ENCODE measurements around the gene CHI3L1. TPM values are rescaled to one million over a fixed set of nuclear protein-coding genes. Genes with fewer than 3 reads are reported as not detected.

The CHI3L1 gene
- total RNA-seq, 1 donor from 2014 or later: not detected

DNA sequence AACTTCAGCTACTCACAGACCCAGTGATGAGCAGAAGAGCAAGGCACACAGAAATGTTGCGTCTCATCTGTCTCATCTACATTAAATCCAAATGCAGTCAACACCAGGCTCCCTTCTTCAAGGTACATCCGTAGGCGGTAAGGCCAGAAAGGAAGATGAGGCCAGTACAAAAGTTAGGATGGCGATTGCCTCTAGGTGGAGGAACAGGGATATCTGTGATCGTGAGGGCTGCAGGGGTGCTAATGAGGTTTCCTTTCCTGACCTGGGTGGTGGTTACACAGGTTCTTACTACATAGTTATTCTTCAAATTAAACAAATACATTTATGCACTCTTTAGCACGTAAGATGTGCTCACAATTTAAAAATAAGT, 9.5 kb downstream of the CHI3L1 start:
- no peak for TF ChIP-seq CTCF (conservative IDR thresholded peaks at IDR 0.05)
- Mint-ChIP-seq H3K36me3 (no peaks in the 10 kb centered on the region), H3K4me3 (no peak overlapping the region), H3K9me3 (no peaks in the 10 kb centered on the region), H3K4me1 (ENCODE audit: unreplicated experiment) (peaks cover 28% of the 10 kb centered on the region), H3K27me3 (peaks cover 15% of the 10 kb centered on the region), H3K27ac (no peak overlapping the region)
- no peak for DNase-seq (ENCODE audit: extremely low spot score, unreplicated experiment)

DNA sequence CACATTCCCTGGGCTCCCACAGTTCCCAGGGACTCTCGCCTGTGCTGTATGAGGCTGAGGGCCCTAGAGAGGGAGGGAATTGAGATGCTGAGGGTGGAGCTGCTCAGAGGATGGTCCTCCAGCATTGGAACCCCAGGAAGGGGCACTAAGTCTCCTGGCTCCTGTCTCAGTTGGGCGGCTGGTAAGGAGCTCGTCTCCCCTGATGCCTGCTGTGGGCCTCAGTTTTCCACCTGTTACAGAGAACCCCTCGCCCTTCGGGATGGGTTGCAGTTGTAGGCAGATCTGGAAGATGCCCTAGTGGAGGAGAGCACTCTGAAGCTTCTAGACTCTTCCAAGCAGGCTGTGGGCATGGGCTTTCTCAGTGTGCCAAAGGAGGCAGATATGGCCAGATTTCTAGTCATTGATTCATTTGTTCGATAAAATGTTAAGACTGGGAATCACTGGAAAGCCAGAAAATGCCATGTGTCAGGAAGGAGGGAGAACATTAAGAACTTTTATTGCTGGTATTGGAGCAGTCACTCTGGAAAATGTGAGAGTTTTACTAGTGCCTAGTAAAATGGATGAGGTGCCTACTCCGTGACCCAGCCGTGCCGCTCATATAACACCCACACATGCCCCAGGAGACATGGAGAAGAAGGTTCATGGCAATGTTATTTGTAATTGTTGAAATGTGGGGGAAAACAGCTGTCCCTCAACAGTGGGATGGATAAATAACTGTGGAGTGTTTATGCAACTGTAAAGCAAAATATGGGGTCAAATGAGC, 10.1 kb downstream of the CHI3L1 start:
- Mint-ChIP-seq H3K27me3 (peaks cover 15% of the 10 kb centered on the region), H3K4me1 (ENCODE audit: unreplicated experiment) (peaks cover 27% of the 10 kb centered on the region), H3K27ac (no peak overlapping the region), H3K36me3 (no peaks in the 10 kb centered on the region), H3K4me3 (no peak overlapping the region), H3K9me3 (no peaks in the 10 kb centered on the region)
- TF ChIP-seq CTCF (conservative IDR thresholded peaks at IDR 0.05): no peak
- DNase-seq (ENCODE audit: extremely low spot score, unreplicated experiment): no peak

- H3K9me3 Mint-ChIP-seq: no peaks in the 10 kb centered on the region
- no peak overlapping the region for H3K27ac Mint-ChIP-seq
- H3K27me3 Mint-ChIP-seq: peaks cover 15% of the 10 kb centered on the region
Observed at GRCh38 chr1:203175827-203176241, 10.7 kb downstream of the CHI3L1 start.

DNA sequence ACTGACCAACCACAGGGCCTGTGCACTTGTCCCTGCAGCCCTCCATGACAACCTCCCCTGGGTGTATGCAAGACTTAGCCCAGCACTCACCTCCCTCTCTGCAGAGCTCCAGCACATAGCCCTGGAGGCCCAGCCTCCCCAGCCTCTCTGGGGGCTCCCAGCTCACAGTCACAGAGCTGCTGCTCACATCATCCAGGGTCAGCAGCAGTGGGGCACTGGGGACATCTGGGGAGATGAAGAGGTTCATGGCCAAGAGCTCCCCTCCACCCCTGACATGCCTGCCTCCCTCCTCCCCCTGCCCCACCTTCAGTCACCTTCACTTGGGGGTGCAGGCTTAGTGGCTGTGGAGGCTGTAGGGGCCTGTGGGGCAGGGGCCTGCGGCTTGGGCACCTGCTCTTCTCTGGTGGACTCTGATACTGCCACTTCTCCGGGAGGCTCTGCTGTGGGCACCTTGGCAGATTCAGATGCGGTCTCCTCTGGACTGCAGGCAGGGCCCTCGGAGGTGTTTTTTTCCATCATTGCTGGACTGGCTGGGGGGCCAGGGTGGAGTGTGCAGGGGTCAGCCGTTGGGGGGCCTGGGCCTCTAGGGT, 11.2 kb downstream of the CHI3L1 start, which contains the start of gene MYBPH:
TSS of gene MYBPH (minus strand) at position 590 of the 590 bp plus-strand sequence. CDS start at position 519, 71 bp downstream.
- peaks cover 27% of the 10 kb centered on the region for H3K4me1 Mint-ChIP-seq (ENCODE audit: unreplicated experiment)
- no peak within 1 kb of the TSS for H3K27ac Mint-ChIP-seq

More at GRCh38 chr1:203175827-203176241, 10.7 kb downstream of the CHI3L1 start:
- no peak for DNase-seq (ENCODE audit: extremely low spot score, unreplicated experiment)
- peaks cover 27% of the 10 kb centered on the region for H3K4me1 Mint-ChIP-seq (ENCODE audit: unreplicated experiment)
- no peak for TF ChIP-seq CTCF (conservative IDR thresholded peaks at IDR 0.05)
- no peaks in the 10 kb centered on the region for H3K36me3 Mint-ChIP-seq
- H3K4me3 Mint-ChIP-seq: no peak overlapping the region

GRCh38 chr1:203174324-203174985, 12.0 kb downstream of the CHI3L1 start:
- Mint-ChIP-seq H3K4me3 (no peak overlapping the region), H3K27me3 (peaks cover 16% of the 10 kb centered on the region), H3K4me1 (ENCODE audit: unreplicated experiment) (peaks cover 27% of the 10 kb centered on the region), H3K36me3 (no peaks in the 10 kb centered on the region), H3K27ac (no peak overlapping the region), H3K9me3 (no peaks in the 10 kb centered on the region)
- DNase-seq (ENCODE audit: extremely low spot score, unreplicated experiment): no peak
- TF ChIP-seq CTCF (conservative IDR thresholded peaks at IDR 0.05): no peak

More for the DNA sequence above, 11.2 kb downstream of the CHI3L1 start, which contains the start of gene MYBPH:
- TF ChIP-seq CTCF (conservative IDR thresholded peaks at IDR 0.05): no peak
- peaks cover 15% of the 10 kb centered on the region for H3K27me3 Mint-ChIP-seq
- no peak within 1 kb of the TSS for H3K4me3 Mint-ChIP-seq
- H3K9me3 Mint-ChIP-seq: no peaks in the 10 kb centered on the region
- no peaks in the 10 kb centered on the region for H3K36me3 Mint-ChIP-seq
- no peak for DNase-seq (ENCODE audit: extremely low spot score, unreplicated experiment)

Data from type B pancreatic cell (in vitro differentiated cells).